GM18873 (cell line): ENCODE results near the gene COL25A1.
"Not testable (repeated sequence)": the region's sequence is repeated elsewhere in the genome, so short reads cannot be mapped to it uniquely, and the experiment has no call there.

ENCODE experiments used
- ATAC-seq: cut with Tn5 transposase; IDR thresholded peaks from one replicate; pipeline ENCODE4 v1.9.1; 2021; ENCODE audit warnings: mild to moderate bottlenecking, moderate library complexity, moderate number of reproducible peaks; ENCODE audit not compliant: unreplicated experiment, low FRiP score

COL25A1 gene

DNA sequence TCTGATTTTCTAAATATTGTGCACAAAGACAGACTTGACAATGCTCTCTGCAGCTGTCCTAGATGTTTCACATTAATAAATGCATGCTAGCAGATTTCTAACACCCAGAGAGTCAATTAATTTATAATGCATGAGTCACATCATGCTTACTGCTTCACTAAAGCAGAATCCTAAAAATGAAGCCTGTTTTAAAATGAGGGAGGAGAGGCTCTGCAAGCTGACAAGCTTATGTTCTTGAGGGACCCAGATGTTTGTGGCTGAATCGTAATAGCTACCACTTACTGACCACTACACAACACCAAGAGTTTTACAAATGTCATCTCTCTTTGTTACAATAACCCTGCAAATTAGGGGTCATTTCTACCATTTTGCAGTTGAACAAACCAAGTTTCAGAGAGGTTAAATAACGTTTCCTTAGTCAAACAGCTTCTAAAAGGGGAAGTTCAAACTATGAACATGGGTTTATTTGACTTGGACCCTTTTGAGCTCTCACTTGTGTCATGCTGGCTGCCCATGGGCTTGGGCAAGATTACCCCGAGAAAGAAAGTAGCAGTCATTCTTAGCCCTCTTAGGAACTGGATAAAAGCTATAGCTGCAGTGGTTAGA is 276.9 kb downstream of the COL25A1 start:
- ATAC-seq, result no peak

DNA sequence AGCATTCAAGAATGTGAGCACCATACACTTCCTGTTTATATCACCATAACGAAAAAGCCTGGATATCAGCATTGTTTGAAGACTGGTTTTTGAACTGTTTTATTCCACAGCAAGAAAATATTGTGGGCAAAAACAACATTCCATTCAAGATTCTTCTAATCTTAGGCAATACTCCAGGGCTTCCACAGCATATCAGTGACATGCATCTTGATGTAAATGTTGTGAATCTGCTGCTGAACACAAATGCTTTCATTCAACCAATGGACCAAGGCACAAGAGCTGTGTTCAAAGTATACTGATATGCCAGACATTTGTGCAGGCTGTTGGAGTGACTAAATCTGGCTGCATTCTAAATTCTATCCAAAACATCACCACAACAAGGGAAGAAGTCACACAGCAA is 279.5 kb downstream of the COL25A1 start:
- no peak for ATAC-seq

DNA sequence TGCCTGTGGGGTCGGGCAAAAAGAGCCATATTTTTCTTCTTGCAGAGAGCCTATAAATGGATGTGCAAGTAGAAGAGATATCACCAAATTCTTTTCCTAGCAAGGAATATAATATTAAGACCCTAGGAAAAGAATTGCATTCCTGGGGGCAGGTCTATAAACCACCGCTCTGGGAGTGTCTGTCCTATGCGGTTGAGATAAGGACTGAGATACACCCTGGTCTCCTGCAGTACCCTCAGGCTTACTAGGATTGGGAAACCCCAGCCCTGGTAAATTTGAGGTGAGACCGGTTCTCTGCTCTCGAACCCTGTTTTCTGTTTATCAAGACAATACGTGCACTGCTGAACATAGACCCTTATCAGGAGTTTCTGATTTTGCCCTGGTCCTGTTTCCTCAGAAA is 280.8 kb downstream of the COL25A1 start:
- not testable (repeated sequence) for ATAC-seq

DNA sequence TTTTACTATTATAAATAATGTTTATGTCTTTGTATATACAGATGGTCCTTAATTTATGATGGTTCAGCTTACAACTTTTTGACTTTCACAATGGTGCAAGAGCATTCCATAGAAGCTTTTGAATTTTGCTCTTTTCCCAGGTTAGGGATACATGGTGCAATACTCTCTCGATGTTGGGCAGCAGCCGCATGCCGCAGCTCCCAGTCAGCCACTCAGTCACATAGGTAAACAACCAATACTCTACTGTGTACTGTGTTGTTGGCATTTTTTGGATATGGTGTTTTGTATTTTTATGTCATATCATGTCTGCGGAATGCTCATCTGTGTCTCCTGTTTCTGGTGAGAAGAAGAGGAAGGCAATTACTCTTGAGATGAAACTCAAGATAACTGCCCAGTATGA is 281.6 kb downstream of the COL25A1 start:
- ATAC-seq, result no peak

DNA sequence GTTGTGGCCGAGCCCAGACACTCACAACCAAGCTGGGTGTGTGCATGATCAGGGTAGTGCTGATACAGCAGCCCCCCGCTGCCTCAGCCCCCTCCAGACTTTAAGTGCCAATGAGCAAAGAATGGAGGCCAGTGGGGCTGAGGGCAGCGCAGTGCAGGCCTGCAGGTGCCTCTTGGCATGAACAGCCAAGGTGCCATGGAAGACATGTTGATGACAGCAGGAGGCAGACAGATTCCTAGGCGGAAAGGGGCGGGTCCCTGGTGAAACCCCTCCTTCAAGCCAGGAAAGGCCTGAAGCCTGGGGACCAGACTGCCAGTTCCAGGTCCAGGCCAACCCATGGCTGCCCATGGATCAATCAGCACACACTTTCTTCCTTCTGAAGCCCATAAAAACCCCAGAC is 286.3 kb downstream of the COL25A1 start:
- no peak for ATAC-seq

DNA sequence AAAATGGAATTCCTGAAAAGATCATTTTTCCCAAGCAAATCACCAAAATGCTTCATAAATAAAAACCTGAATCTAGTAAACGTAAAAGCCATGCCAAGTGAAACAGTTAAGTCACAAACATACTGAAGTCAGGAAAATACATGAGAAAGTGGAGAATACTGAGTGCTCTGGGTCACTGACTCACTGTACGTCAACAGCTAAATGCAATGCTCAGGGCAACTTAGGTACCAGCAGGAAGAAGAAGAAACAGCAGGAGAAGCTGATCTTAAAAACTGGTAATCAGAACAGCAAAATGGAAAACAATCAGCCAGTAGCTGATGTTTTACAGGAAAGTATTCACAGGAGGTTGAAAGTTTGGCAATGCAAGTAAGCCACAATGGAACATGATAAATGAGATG is 287.0 kb downstream of the COL25A1 start:
- no peak for ATAC-seq

DNA sequence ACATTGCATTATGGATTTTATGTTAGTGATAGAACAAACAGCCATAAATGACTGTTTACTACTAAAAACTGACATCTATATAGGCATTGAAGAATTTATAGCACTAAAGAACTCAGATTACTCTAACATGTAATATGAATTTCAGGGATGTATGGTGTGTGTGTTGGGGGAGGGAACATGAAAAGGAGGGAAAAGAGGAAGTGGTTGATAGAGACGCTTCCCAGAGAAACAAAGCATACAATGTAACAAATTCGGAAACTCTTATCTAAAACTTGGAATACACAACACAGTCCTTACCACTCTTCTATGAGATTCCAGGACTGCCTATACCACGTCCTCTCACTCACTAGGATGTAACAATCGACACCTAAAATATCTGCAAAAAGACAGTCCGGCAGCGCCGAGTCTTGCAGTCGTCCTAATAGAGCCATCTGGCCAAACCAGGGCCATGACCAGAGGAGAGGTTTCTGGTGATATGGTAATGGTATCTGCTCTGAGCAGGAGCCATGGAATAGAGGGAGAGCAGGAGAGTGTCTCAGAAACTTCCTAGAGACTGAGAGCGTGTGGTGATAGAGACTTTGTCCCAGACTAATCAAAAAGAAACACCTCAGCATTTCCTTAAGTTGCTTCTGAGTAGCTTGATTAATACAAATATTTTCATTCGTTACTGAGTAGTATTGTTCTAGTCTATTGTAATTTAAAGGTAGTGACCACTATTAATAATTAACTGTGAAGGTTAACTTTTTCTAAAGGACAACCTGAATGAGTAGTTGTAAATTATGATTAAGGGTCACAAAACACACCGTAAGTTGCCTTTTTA is 287.7 kb downstream of the COL25A1 start:
- no peak for ATAC-seq

DNA sequence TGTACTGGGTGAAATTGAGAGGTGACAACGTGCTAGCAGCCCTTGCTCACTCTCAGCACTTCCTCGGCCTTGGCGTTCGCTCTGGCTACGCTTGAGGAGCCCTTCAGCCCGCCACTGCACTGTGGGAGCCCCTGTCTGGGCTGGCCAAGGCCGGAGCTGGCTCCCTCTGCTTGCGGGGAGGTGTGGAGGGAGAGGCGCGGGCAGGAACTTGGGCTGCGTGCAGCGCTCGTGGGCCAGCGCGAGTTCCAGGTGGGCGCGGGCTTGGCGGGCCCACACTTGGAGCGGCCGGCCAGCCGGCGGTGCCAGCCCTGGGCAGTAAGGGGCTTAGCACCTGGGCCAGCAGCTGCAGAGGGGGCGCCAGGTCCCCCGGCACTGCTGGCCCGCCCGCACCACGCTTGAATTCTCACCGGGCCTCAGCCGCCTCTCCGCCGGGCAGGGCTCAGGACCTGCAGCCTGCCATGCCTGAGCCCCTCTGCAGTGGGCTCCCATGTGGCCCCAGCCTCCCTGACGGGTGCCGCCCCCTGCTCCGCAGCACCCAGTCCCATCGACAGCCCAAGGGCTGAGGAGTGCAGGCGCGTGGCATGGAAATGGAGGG is 290.1 kb downstream of the COL25A1 start:
- no peak for ATAC-seq

DNA sequence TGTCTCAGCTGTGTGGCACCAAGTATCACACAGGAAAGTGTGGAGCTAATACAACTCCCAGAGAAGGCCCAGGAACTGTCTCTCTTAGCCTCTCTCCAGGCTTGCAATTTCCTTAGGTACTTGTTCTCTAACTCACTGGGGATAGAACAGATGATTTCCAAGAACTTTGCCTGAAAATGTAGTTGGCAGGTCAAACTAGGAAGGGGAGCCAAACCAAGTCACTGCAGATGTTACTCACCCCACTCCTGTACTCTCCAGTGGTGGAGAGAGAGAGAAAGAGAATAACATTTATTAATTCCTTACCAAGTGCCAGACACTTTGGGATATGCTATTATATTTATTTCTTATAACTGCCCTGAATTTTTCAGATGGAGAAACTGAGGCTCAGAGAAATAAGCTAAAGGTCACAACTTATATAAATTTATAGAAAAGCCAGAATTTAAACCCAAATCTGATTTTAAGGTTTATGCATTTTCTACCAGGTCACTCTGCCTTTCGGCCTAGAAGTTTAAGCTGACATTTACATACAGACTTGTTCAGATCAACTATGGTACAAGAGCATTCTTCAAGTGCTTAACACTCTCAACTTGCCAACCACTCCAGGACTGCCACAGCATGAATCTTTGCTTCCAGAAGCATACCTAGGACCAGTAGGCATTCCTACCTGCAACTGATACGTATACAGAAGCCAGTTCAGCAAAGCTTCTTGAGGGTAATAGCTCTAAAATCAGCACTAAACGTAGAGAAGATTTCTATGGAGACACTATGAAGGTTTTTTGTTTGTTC is 291.0 kb downstream of the COL25A1 start:
- ATAC-seq, result no peak

DNA sequence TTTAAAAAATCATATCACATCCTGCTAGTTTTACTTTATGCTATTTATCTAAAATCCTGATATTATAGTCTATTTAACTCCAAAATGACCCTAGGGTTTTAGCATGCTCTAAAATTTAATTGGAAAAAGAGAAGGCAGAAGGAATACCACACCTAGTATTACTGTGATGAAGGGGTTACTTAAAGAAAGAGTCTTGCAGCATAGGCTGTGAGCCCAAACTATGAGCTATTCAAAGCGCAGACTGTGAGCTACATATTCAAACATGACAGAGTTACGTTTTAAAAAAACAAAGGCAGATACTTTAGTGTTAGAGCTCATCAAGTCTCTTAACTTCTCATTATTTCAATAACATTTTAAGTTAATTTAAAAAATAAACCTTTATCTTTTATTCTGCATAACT is 291.9 kb downstream of the COL25A1 start:
- ATAC-seq, result no peak

DNA sequence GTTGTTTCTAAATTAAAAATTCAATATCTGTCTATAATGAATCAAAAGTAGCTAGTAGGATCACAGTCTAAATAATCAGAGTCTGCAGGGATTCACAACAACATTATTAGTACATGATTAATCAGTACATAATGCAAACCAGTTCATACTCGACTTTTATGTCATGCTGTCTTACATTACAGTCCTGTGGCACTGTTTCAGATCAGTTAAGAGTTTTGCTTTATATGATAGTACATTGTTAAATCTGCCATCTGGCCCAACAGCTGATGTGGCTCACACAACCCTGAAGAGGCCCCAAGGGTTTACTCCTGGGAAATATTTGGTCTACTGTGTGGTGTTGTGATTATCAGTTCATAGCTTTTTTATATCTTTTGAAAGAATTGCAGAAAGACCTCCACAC is 292.5 kb downstream of the COL25A1 start:
- no peak for ATAC-seq

DNA sequence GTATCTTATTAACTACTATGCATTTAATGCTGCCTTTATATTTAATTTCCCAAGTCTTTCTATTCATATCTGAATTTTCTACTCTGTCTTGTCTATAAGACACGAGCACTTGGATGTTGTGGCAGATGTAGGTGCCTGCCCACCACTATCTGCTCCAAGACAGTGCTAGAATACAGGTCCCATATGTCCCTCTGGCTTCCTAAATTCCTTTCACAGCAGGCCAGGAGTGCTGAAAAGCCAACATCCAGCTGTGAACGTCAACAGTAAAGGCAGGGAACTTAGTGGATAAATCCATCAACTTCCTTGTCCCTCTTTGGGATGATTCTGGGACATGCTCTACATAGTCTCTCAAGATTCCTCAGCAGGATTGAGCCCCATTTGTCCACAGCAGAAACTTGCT is 294.5 kb downstream of the COL25A1 start:
- no peak for ATAC-seq

DNA sequence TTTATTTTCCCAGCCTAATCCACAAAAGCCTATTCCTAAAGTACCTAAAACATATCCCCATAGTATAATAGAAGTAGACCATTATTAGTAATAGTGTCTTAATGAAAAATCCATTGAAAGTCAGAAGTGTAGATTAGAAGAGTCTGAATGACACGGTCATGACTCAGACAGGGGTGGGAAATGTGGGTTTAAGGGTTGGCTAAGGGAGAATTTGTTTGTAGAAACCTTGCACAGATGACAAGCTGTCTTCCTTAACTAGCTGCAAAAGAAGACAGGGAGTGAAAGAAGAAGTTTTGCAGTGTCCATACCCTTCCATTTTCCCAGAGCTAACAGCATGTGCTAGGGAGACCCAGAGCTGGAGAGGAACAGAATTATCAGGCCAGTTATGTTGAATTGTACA is 296.9 kb downstream of the COL25A1 start:
- no peak for ATAC-seq

DNA sequence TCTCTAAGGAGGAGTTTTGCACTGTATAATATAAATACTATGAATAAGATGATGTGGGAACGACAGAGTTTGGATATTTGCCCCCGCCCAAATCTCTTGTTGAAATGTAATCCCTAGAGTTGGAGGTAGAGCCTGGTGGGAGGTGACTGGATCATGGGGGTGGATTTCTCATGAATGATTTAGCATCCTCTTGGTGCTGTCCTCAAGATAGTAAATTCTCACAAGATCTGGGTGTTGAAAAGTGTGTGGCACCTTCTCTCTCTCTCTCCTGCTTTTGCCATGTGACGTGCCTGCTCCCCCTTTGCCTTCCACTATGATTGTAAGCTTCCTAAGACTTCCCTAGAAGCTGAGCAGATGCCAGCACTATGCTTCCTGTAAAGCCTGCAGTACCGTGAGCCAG is 298.0 kb downstream of the COL25A1 start:
- no peak for ATAC-seq

DNA sequence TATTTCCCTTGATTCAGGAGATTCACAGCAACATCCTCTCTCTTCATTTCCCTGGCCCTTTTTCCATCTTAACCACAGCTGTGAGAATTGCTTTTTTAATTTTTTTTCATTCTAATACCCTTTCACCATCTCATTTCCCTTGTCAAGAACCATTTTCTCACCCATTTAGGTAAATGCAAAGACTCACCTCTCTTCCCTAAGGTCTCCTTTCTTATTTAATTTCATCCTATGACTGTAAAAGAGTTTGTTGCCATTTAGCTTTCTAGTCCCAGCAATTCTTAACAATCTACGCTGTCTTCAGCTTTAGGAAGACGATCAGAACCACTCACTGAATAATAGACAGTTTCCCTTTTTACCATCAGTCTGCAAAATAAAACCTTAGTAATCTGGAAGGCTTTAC is 298.5 kb downstream of the COL25A1 start:
- ATAC-seq, result no peak

DNA sequence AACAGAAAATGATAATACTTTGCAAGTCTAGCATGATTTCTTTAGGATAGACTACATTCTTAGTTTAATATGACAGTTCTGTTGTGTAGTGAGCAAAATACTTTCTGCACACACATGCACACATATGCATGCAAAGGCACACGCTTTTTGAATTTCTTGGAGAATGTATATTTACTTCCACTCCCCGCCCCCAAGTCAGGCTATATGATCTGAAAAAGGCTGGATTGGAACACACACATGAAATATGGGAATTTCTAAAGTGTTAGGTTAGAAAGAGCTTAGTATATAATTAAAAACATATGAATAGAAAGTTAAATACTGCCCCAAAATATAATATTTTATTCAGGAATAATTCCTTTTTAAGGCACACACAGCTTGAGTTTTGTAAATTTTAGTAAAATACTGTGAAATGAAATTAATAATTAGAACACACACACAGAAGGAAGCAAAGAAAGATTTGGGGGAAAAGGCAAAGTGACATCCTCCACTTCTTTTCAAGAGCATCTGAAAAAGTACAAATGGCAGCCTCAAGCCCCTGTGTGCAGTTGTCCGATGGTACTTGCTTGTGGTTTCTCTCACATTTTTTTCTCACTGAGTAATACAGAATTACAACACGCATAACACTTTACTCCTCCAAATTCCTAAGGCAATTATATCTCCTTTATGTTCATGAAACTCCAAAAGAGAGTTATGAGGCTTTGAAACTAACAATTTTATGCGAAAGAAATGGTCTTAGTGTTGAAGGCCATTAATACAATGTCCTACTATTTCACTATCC is 310.7 kb downstream of the COL25A1 start:
- no peak for ATAC-seq

DNA sequence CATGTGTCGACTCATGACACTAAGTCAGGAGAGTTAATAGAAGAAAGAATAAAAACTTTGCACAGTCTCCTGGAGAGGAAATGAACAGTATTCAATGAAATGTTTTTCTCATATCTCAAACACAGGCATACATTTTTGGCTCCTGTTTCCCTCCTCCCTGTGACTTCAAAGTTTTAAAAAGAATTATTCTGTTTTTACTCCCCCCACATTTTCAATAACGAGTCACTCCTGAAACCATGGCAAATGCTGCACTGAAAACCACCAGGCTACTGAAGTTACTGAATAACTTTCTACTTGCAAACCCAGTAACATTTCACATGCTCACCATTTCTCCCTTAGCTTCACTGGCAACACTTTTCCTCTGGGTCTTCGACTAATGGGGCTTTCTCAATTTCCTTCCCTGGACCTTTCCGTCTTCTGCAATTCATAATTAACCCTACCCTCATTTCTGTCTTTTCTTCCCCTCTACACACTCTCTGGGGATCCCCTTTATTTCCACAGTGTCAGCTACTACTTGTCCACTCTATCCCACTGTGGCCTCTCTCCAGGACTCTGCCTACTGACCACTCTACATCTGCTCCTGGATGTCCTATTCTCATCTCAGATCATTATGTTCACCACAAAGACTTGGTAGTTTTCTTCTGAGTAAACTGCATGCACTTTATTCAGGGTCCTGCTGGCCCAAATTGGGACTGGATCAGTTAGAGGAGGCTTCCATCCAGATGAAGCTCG is 313.8 kb downstream of the COL25A1 start:
- ATAC-seq, result peak; percentile 54

DNA sequence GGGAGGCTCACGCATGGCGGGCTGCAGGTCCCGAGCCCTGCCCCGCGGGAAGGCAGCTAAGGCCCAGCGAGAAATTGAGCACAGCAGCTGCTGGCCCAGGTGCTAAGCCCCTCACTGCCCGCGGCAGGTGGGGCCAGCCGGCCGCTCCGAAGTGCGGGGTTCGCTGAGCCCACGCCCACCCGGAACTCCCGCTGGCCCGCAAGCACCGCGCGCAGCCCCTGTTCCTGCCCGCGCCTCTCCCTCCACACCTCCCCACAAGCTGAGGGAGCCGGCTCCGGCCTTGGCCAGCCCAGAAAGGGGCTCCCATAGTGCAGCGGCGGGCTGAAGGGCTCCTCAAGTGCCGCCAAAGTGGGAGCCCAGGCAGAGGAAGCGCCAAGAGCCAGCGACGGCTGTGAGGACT is 318.0 kb downstream of the COL25A1 start:
- ATAC-seq, result not testable (repeated sequence)

DNA sequence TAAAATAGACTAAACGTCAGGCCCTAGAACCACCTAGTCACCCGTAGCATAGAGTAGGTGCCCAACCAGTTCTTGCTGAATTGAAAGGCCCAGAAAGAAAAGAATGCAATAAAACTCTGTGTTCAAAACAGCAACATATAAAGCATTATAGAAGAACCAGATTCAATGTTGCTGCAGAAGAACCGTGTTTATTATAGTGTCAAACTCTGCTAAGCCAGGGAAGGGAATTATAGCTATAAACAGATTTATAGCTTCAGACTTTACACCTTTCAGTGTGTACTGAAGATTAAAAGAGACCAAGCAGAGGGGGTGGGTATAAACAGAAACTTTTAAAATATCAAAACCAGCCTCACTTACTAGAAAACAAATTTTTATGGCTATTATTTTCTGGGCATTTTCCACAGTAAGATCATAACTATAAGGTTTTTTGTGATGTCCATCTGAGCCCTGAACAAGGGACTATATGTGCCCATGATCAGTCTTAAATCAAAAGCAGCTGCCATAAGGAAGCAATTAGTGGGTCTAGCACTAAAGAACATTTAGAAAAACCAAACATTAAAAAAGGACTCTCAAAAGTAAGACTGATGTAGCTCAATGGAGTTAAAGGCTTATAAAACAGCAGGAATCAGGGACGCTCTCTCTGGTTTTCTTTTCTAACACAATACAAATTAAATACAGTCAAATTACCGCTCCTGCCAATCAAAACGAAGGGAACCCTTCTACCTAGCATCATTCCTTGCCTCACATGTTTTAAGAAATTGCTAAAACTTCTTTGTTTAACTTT is 319.9 kb downstream of the COL25A1 start:
- ATAC-seq, result no peak
